Spleen (tissue), 7 donors: Measurements from ENCODE around the gene NFATC2.
"Not testable (repeated sequence)": the region's sequence is repeated elsewhere in the genome, so short reads cannot be mapped to it uniquely, and the experiment has no call there.

ENCODE experiments used
- CTCF ChIP-seq, 11 experiments: fragments of 200-600 bp in 7 of 11; fragments of 450-650 bp in 4 of 11; sonication (generic) in 4 of 11; IDR thresholded peaks in 8 of 11; conservative IDR thresholded peaks in 3 of 11; 1 replicate in 7 of 11; 2 replicates in 4 of 11; pipeline versions ENCODE4 v1.4.0 to v1.8.0; 2016 to 2021; ENCODE audit warnings: antibody characterized with exemption in 11 of 11, inconsistent platforms in 4 of 11, mild to moderate bottlenecking in 1 of 11
- POLR2A ChIP-seq, 3 donors: fragments of 450-650 bp; IDR thresholded peaks; one replicate each; pipeline ENCODE4 v1.5.1; 2017; ENCODE audit warnings: antibody characterized with exemption in 3 of 3, mild to moderate bottlenecking in 1 of 3
- POLR2AphosphoS5 ChIP-seq, 3 donors: sonication (generic); formaldehyde crosslinking; IDR thresholded peaks; one replicate each; pipeline ENCODE4 v1.5.1; 2017; ENCODE audit warnings: antibody characterized with exemption in 3 of 3
- donor health status: DM: no; HTN: no; CAD: no; lungs with moderate emphysema.
- donor health status: DM: no; HTN: no; CAD: no.
- donor health status: DM: no; HTN: no; CAD: no.

- not testable (repeated sequence) for TF ChIP-seq CTCF (IDR thresholded peaks at IDR 0.05 in 8 of 11, conservative IDR thresholded peaks at IDR 0.05 in 3 of 11); POLR2A (IDR thresholded peaks at IDR 0.05); POLR2AphosphoS5 (IDR thresholded peaks at IDR 0.05)
Measured at GRCh38 chr20:51540074-51540473, 2.4 kb downstream of the NFATC2 start.
